GM18870 (cell line): Measurements from ENCODE around the gene RAD51B.

Experiments used
- ATAC-seq: cut with Tn5 transposase; IDR thresholded peaks from one replicate; pipeline ENCODE4 v1.9.1; 2021; ENCODE audit warnings: moderate library complexity; ENCODE audit not compliant: unreplicated experiment

The RAD51B gene

DNA sequence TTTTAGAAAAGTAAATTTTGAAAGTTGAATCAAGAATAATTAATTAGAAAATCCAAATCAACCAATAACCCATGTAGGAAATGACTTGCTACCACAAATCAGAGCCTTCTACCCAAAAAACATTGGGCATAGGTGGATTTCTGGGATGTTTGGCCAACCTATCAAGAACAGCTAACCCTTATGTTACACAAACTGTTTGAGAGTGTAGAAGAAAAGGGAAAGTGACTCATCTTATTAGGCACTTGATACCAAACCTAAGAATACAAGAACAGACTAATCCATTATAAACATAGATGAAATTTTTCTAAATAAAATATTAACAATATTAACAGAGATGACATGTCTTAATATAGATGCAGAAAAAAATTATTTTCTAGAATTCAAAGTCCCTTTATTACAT lies 712.9 kb downstream of the RAD51B start:
- ATAC-seq: no peak

DNA sequence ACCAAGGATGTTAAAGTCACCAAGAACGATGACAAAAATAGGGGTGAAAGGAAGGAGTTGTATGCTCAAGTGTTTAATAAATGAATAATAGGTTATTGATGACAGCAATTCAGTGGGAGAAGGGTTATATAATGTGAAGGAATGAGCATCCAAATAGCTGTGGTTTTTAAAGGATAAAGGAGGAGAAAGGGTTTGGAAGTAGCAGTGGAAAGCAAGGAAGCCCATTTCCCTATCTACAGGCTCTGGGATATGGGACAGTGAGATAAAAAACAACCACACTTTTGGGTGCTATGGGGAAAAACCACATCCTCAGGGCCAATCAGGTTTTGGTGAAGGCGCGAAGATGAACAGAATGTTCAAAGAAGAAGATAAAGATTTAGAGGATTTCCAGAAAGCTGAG lies 714.7 kb downstream of the RAD51B start:
- ATAC-seq: no peak

DNA sequence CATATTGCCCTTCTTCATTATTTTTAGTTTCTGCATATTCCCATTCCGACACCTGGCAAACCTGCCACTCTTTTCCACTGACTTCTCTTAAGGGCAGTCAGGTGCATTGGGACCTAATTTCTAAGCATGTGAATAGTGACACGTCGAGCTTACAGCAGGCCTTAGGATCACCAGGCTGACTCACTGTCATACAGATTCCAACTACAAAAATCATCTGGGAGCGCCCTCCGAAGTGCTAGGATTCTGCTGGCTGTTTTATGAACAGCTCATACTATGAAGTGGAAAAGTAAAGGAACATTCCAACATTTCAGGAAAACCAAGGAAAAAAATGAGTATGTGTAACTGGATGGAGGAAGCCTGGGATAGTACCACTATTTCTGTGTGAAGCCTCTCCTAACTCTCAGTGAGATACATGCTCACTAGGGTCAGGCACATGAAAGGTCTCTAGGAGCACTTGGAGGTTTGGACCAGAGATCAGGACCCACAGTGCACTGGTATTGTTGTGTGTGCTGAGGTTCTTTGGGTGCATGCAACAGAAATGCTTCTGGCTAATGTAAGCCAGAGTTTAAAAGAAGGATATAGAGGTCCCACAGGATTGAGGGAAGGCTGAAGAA lies 715.9 kb downstream of the RAD51B start:
- ATAC-seq: no peak

DNA sequence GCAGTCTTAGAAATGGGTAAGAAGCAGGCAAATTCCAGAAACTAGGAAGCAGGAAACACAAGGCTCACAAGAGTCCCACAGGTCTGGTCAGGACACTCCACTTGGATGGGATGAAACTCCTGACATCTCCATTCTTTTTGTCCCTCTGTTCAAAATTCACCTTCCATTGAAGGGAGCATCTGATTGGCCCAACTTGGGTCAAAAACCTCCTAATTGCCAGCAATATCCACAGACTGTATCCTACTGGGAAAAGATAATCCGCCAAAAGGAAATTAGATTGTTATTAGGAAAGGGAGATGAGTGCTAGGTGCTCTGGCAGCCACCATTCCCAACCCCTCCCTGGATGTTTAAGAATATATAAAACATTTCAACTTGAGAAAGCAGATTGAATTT lies 716.4 kb downstream of the RAD51B start:
- ATAC-seq: no peak

DNA sequence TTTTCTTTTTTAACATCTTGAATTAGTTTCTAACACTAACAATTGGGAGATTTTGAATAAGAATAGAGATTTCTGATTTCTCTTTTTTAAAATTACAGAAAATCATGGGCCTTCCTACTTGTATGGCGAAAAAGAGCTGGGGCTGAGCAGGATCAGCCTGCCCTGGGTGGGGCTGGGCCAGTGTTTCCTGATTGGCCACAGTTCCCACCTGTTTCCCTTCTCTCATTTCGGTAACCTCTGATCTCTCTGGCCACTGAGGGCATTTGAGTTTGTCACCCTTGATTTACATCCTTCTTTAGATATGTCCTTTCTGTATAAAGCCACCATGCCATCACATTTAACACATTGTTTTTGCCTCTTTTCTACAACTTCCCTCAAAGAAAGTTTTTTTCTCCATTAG lies 719.1 kb downstream of the RAD51B start:
- ATAC-seq: no peak

DNA sequence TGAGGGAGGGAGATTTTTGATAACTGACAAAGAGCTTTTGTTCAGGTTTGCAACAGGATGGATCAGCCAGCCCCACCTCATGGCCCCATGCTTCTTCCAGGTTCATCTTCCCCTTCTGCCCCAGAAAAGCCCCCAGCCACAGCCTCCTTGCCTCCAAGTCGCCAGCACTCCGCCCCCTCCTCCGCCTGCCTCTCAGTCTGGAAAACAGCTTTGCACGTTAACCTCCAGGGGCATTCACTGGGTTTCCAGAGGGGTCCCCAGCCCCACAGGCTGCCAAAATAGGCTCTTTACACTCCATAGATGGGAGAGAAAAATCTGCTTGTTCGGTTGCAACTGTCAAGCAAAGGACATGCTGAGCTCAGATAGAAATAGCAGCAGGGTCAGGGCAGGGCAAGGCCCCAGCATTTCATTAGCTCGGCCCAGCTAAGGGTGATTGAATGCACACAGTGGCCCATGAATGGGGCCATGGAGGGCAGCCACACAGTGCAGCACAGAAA lies 719.7 kb downstream of the RAD51B start:
- no peak for ATAC-seq

DNA sequence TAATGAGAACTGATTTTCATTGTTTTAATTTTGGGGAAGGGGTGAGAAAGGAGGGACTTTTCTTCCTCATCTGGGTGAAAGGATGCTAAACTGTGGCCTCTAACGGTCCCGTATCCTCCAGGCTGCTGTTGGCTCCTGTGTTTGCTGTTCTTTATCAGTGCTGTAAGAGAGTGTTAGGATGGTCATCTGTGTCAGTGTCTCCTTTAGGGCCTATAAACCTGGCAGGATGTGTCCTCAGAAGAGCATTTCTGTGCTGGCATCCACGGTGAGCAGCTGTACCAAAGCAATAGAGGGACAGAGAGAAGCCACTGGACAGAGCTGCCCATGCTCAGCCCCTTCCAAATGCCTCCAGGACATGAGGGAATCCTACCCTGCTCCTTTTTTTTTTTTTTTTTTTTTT lies 720.2 kb downstream of the RAD51B start:
- no peak for ATAC-seq

DNA sequence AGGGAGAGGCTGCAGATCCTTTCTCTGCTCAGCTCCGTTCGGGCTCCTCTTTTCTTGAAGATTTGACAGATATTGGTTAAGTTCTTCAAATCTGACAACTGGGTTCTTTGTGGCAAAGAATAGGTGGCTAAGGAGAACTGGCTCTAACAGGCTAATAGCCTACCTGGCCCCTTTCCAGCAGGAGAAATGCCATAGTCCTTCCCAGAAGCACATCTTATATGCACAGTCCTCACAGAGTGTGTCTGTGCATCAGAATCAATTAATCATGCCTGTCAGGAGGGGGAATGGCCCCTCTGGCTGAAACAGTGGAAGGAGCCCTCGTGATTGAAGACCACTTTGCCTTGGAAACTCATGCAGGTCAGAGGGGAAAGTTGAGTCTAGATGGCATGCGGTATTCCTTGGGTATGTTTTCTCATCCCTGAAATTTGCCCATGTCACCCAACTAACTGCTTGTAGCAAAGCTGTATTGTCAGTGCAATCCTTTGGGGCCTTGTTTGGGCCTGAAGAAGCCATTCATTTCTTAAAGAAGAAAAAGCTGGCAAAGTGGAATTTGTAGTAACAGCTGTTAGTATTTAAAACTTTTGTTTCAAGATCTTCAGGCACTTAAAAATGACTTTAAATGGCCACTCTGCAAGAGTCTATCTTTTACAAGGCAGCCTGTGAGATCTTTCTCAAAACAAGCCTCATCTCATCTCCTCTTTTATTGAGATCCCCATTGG lies 721.8 kb downstream of the RAD51B start:
- no peak for ATAC-seq

DNA sequence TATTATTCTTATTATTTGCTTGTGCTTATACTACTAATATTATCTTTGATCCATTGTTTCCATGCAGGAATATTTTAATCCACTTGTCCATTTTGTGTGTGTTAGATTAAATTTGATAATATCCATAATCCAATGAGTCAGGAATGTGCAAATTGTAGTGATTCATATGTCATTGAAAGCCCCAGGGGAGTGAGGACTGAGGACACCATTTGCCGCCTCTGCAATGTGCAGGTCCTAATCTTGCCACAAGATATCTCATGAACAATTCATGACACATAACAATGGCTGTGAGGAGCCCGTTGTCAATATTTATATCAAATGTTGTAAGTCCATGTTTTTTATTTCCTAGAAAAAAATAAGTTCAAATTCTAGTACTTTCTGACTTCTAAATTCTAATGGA lies 722.8 kb downstream of the RAD51B start:
- ATAC-seq: no peak

DNA sequence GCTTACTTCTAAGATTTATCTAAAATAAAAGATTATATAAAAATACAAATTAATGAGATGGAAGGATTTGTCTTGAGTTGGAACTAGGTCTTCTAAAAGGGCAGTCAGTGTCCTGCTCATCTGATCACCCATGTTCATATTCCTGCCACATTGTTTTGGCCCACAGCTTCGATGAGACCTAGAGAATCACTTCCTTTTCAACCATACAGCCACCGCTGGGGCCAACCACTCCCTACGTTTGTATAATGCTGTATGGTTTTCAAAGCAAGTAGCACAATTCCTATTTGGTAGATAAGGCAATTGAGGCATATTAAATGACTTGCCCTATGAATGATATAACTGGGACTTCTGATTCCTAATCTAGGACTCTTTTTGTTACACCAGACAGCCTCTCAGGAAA lies 723.9 kb downstream of the RAD51B start:
- ATAC-seq: no peak

DNA sequence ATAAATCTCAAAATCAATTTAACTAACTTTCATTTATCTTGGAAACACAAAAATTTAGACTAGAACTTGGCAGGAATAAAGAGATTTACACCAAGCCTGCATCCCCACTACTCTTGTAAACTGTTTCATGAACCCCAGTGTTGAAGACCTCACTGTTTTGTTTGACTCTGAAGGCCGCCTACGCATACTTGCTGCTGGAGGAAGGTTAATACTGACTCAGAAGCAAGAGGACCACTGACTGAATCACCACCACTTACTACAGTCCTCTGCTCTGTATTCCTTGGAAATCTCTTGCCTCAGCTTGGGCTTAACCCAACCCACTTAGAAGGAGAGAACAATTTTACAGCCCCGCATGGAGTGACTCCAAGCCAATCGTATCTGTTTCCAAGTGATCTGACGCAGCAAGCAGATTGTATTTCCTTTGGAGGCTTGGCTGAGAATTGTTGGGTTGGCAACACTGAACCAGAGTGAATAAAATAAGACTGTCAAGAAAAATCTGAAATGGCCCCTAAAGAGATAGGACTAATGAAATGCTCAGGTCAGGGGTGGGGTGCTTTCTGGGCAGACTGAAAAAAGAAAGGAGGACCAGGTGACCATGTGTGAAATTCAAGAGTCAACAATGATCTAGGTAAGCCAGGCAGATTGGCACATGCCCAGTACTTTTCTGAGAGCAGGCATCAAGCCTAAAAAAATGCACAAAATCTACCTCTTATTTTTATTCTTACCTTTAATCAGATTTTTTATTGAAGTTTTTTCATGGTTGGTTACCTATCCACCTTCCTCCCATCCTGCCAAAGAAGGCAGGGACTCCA lies 724.7 kb downstream of the RAD51B start:
- ATAC-seq: no peak

DNA sequence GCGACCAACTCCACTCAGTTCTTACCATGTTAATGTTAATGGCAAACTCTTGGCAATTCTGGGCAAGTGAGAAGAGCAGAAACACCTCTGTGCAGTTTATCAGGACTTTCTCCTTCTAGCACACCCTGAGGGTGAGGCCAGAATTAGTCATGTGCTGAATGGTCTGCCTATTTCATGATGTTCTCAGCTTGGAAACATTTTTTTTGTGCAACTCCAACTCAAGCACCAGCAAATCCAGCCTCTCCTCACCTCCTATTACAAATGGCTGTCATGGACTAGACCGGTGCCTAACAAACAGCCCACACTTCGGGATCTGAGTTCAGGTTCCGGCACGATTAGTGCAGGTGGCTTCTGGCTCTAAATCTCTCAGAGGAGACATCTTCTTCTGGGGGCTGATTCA lies 727.3 kb downstream of the RAD51B start:
- ATAC-seq: no peak

DNA sequence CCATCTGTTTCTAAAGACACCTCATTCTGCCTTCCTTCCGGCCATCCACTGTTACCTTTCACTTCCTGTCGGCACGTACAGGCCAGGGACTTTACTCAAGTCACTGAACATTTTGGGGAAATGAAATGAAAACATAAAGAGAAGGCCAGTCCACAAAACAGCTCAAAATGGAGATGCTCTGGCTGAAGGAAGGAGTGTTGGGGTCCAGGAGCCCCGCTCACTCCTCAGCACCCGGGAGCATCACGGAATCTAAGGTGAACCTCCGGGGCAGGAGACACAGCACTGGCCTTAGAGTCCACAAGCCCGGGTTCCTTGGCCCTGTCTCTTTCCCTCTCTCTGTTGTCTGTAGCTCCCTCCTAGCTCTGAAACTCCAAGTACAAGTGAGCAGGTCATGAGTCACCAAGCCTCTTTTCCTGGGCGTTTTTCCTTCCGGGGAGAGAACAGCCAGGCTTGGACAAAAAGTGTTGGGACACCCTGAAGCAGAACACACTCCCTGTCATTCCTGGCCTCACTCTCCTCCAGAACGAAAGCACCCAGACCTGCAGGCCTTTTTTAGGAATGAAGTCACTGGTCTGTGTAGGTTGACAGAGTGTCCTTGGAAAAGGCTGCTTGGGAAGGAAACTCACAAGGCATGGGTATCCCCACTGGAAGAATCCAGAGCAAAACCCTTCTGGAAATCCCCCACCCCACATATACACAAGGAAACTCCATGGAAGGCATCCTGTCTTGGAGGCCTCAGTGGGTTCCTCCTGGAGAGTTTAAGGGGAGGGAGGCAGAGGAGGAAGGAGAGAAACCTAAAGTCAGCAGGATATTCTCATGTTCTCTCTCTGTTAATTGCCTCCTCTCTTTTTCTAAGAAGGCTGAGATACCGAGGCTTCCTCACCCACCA lies 728.0 kb downstream of the RAD51B start:
- ATAC-seq: no peak

DNA sequence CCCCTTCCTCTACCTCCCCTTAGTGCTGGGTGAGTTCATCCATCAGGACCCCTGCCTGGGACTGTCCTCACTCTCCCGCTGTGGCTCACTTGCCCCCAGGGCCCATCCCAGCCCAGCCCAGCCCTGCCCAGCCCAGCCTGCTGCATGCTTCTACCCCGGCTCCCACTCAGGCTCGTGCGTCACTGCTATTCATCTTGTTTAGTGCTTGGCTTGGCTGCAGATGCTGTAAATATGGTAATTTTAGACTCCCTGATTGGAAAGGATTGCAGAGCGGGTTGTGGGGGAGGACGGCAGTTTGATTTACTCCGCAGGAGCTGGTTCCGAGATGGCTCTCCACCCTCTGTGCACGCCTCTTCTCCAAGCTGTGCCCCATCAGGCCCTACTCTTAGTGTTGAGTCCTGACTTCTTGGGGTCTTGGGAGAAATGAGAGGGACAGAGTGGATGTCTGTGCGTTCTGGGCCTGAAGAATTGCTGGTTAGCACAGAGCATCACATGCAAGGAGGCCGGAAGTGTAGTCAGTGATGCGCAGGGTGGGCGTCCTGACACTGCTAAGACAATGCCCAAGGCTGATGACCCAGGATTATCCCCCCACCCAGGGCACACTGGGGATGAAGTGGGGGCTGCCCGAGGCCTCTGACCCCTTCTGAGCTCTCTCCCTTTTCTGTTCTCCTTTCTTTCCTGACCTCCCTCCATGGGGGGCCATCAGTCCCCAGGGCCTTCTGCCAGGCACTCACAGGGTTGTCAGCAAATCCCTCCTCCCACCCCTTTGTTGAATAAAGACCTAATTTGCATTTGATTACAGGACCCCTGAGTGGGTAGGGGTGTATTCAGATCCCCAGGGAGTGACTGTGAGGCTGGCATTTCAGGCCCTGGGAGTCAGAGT lies 728.9 kb downstream of the RAD51B start:
- ATAC-seq: no peak

DNA sequence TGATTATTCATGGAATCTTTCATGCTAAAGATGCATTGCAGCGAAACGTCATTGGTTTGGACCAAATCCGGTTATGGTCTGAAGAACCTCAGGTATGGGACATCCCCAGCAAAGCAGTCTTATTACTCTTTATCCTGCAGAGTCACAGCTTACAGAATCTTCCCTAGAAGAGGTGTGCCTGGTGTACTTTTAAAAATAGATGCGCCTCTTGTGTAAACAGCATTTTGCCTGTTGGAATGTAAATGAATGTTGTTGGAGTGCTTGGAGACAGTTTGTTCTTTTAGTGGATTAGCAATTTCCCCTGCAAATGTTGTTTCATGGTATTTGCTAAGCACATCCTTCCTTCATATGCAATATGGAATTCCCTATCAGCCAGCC lies 730.7 kb downstream of the RAD51B start:
- ATAC-seq: no peak

DNA sequence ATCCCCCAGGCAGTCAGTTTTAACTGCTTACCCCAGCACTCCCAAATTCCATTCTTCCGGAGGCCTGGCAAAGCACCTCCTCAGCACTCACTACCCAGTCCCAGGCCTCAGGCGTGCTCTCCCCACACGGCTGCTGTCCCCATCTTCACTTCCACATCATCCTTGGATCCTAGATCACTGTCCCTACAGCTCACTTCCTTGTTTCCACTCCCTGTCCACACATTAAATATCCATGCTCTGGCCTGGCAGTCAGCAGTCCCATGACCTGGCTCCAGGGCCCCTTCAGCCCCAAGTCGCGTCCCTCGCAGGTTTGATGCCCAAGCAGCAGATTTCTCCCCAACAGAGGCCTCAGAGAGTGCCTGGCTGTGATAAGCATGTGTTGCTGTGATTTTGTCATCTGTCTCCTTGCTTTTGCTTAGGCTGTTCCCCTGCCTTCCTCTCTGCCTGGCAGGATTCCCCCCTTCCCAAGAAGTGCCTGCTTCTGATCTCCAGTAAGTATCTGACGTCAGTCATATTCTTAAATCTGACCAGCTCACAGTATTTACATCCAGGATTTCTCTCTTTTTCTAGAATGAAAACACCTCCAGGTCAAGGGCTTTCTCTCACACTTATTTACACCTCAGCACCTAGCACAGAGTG lies 731.6 kb downstream of the RAD51B start:
- no peak for ATAC-seq

DNA sequence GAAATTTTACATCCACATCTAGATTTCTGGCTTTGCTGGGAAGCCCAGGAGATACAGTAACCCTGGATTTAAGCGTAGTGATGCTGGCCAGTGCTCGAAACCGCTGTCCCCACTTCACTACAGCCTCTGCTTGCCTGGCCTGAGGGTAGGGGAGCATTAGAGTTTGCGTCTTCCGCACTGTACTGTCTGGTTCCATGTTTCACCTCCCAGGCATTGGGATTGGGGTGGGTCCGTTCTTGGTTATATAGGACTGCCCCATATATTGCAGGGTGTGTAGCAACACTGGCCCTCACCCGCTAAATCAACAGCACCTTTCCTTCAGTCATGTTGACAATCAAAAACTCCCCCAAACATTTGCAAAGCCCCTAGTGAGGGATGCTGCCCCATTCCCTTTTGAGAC lies 732.5 kb downstream of the RAD51B start:
- ATAC-seq: no peak

DNA sequence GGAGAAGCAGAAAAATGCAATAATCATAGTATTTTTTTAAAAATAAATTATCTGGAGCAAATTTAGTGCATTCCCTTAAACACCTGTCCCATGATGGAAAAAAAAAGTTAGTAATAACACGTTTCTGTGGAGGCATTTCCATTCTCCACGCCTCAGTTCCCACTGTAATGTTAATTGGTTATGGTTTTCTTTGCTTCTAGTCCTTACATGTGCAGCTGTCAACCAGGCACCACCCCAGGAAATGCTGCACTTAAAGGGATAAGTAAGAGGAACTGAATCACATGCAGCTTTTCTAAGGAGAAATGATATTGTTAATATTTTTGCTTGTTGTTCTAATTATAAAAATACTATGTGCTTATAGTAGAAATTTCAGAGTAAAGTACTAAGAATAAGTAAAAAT lies 733.0 kb downstream of the RAD51B start:
- no peak for ATAC-seq

DNA sequence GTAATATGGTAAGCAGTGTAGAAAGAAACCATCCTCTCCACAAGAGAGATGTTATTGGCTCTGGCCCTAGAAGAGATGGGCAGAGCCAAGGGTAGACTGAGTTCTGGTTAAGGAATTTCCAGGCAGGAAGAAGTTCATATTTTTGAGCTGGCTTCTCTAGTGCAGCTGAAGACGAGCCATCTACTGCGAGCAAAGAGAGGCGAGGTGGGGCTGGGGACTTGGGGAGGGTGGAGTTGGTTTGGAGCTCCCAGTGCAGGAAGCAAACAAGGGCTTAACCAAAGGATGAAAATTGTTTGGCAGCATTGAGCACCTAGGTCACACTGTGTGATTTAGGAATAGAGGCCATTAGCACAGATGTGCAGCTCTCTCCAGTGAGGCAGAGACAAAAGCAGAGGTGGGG lies 733.7 kb downstream of the RAD51B start:
- no peak for ATAC-seq

DNA sequence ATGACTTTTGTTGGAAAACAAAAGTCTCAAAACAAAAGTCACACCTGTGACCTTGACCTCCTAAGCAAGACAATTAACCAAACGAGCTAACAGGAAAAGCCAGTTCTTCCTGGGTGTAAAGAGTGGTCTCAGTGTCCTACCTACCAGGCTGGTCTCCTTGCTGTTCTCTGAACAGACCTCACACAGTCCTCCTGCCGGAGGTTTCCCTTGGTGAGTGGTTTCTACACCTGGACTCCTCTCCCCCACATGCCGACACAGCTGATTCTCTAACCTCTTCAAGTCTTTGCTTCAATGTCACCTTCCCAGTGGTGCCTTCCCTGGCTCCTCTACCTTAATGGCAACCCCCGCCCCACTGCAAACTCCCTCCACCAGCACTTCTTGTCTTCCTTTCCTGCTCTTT lies 734.7 kb downstream of the RAD51B start:
- no peak for ATAC-seq
